Measurements from ENCODE around the gene IHH. TPM values are rescaled to one million over a fixed set of nuclear protein-coding genes. Genes with fewer than 3 reads are reported as not detected.

The IHH gene
- total RNA-seq, 1 experiment from 2014 or later, result not detected

DNA sequence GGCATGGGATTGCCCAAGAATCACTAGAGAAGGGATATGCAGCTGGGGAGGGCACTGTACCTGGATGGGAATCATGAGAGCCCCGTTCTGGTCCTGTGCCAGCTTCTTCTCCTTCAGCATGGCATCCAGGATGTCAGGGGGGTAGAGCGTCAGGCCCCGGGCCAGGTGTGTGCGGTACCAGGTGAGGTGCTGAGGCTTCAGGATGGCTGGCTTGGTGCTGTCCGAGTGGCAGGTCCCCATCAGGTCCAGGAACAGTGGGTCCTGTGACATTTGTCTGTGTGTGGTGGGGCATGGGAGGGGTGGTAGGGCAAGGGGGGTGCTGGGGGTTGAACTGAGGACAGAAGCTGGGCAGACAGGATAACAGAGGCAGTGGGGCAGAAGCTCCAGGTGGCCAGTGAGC, 32.6 kb downstream of the IHH start:
- H3K56ac ChIP-seq (ENCODE audit: insufficient read length, low read depth, low read length), result no peak overlapping the region
- H3K4me3 Mint-ChIP-seq, result no peak overlapping the region
- H2BK20ac ChIP-seq (ENCODE audit: low read depth, low read length, poor library complexity, severe bottlenecking), result no peak overlapping the region
- H3K9me3 Mint-ChIP-seq, result no peaks in the 10 kb centered on the region
- no peak overlapping the region for H2AFZ ChIP-seq (ENCODE audit: low read length)
- H3K79me1 ChIP-seq (ENCODE audit: insufficient read depth, low read depth, low read length, poor library complexity, severe bottlenecking), result no peaks in the 10 kb centered on the region
- H2BK12ac ChIP-seq (ENCODE audit: insufficient read length, low read depth, low read length), result no peak overlapping the region
- H3K23me2 ChIP-seq (ENCODE audit: insufficient read length, low read depth, low read length, poor library complexity, severe bottlenecking), result no peaks in the 10 kb centered on the region
- no peak overlapping the region for H4K5ac ChIP-seq (ENCODE audit: insufficient read length, low read depth, low read length)
- no peak for DNase-seq
- H3K9me3 ChIP-seq (ENCODE audit: control insufficient read depth, low read depth, low read length), result no peaks in the 10 kb centered on the region
- no peak overlapping the region for H3K4me2 ChIP-seq (ENCODE audit: insufficient read depth, insufficient read length, low read length)
- H2BK15ac ChIP-seq (ENCODE audit: low read depth, low read length), result no peak overlapping the region
- no peak overlapping the region for H3K18ac ChIP-seq (ENCODE audit: insufficient read length, low read depth, low read length)
- no peak overlapping the region for H3K27ac Mint-ChIP-seq
- H3K27ac ChIP-seq (ENCODE audit: insufficient read length, low read depth, low read length), result no peak overlapping the region
- H3K14ac ChIP-seq (ENCODE audit: insufficient read depth, low read length), result no peak overlapping the region
- no peak overlapping the region for H3K4ac ChIP-seq (ENCODE audit: low read depth, low read length)
- H4K91ac ChIP-seq (ENCODE audit: insufficient read length, low read depth, low read length), result no peak overlapping the region
- no peak overlapping the region for H2BK120ac ChIP-seq (ENCODE audit: low read depth, low read length, poor library complexity, severe bottlenecking)
- H4K20me1 ChIP-seq (ENCODE audit: control insufficient read depth, insufficient read depth, insufficient read length), result no peaks in the 10 kb centered on the region
- no peak overlapping the region for H2BK5ac ChIP-seq (ENCODE audit: insufficient read length, low read length)
- H3K27me3 Mint-ChIP-seq (ENCODE audit: low read depth), result peaks cover 18% of the 10 kb centered on the region
- H4K8ac ChIP-seq (replicated peaks; ENCODE audit: insufficient read length, low read depth, low read length), result no peak overlapping the region
- no peaks in the 10 kb centered on the region for H3K36me3 Mint-ChIP-seq (ENCODE audit: insufficient read depth in 1 of 3, low read depth in 3 of 3)
- no peak overlapping the region for H3K23ac ChIP-seq (ENCODE audit: insufficient read length, low read depth, low read length)
- no CpG with 5 or more reads among the region's 5 CpGs for WGBS (ENCODE audit: extremely low coverage, insufficient read length, low lambda C conversion rate)
- peaks cover 7 to 8% of the 10 kb centered on the region in 2 experiments for H3K4me1 Mint-ChIP-seq
- TF ChIP-seq CTCF (conservative IDR thresholded peaks at IDR 0.05), result no peak
- H3K27me3 ChIP-seq (ENCODE audit: insufficient read depth, low read length), result no peaks in the 10 kb centered on the region
- no peak overlapping the region for H2AK5ac ChIP-seq (ENCODE audit: insufficient read length, low read length)
- no peak overlapping the region for H3T11ph ChIP-seq (ENCODE audit: low read length)
- no peaks in the 10 kb centered on the region for H3K79me2 ChIP-seq (ENCODE audit: insufficient read depth, low read length)
- no peaks in the 10 kb centered on the region for H3K4me1 ChIP-seq (ENCODE audit: insufficient read depth, low read length)
- no peak overlapping the region for H3K9ac ChIP-seq (ENCODE audit: extremely low read depth, insufficient read length, low read length)
